Small intestine (tissue), 7 donors: ENCODE results near the gene NOXRED1. TPM values are rescaled to one million over a fixed set of nuclear protein-coding genes. Genes with fewer than 3 reads are reported as not detected.

Source experiments
- DNase-seq, 2 donors: peaks; one replicate each; pipeline versions ENCODE4 v3.0.0 to v3.0.0-alpha.2; 2013
- FAIRE-seq: peaks from 2 replicates; lab custom pipeline; 2012; peaks lifted over from hg19 to GRCh38; lab: Jason Lieb, UNC
- H3K27ac ChIP-seq, 3 donors: one replicate each; pipeline ENCODE4 v1.5.1; 2013; ENCODE audit warnings: low read length in 2 of 3, mild to moderate bottlenecking in 2 of 3, control low read depth in 1 of 3, inconsistent platforms in 1 of 3, low read depth in 1 of 3, moderate library complexity in 1 of 3
- H3K27me3 ChIP-seq, 3 donors: one replicate each; pipeline ENCODE4 v1.6.1; 2013; ENCODE audit warnings: low read length in 3 of 3, inconsistent platforms in 1 of 3; ENCODE audit not compliant: control insufficient read depth in 3 of 3, insufficient read depth in 3 of 3
- H3K36me3 ChIP-seq, 3 donors: one replicate each; pipeline ENCODE4 v1.6.1; 2013; ENCODE audit warnings: low read length in 3 of 3, inconsistent platforms in 1 of 3, low read depth in 1 of 3, mild to moderate bottlenecking in 1 of 3, moderate library complexity in 1 of 3; ENCODE audit not compliant: control insufficient read depth in 3 of 3, insufficient read depth in 2 of 3
- H3K4me1 ChIP-seq, 3 donors: one replicate each; pipeline ENCODE4 v1.6.1; 2013; ENCODE audit warnings: low read length in 2 of 3, inconsistent platforms in 1 of 3, low read depth in 1 of 3, mild to moderate bottlenecking in 1 of 3, moderate library complexity in 1 of 3; ENCODE audit not compliant: control insufficient read depth in 3 of 3, insufficient read depth in 2 of 3
- H3K4me3 ChIP-seq, 3 donors: one replicate each; pipeline ENCODE4 v1.5.1; 2013; ENCODE audit warnings: low read length in 3 of 3, control low read depth in 1 of 3, inconsistent platforms in 1 of 3, low read depth in 1 of 3, mild to moderate bottlenecking in 1 of 3, moderate library complexity in 1 of 3
- H3K9me3 ChIP-seq, 2 donors: one replicate each; pipeline ENCODE4 v1.6.1; 2013; ENCODE audit warnings: low read depth in 1 of 2, low read length in 1 of 2; ENCODE audit not compliant: control insufficient read depth in 2 of 2, insufficient read depth in 1 of 2
- WGBS, 3 donors: extraction: QIAGEN DNeasy Blood & Tissue Kit; methylation state at CpG; one replicate each; pipeline ENCODE4 v1.1.7; 2013; 5-methylcytosine and 5-hydroxymethylcytosine counted together
- polyA plus RNA-seq, 4 donors: library from polyadenylated mRNA; stranded (reverse) in 3 of 4; unstranded in 1 of 4; fragments of 200-250 nt in 3 of 4; fragments of 120-200 nt in 1 of 4; gene quantifications; one replicate each; pipeline versions ENCODE4 v1.2.1 to v1.2.3, GENCODE V29; 2013
- donor health status: healthy with polysubstance abuse.
- donor health status: control.
- donor health status: control.
- donor health status: Bipolar disorder and iron deficiency.
- donor health status: healthy.

NOXRED1 gene
- polyA plus RNA-seq, 4 donors = 0.12 to 0.68 (median 0.36) TPM

GRCh38 chr14:77346495-77346894 lies 76.8 kb downstream of the NOXRED1 start:
- H3K4me3 ChIP-seq = no peak overlapping the region
- no peaks in the 10 kb centered on the region for H3K27me3 ChIP-seq
- no peak for FAIRE-seq
- H3K4me1 ChIP-seq = no peaks in the 10 kb centered on the region
- H3K27ac ChIP-seq = no peak overlapping the region
- H3K9me3 ChIP-seq = no peaks in the 10 kb centered on the region
- DNase-seq = no peak
- H3K36me3 ChIP-seq = peaks cover 8 to 26% (median 17%) of the 10 kb centered on the region in 3 donors
- 82 to 95% (median 88%) methylated on average over 2 of the region's 2 CpGs for WGBS, 3 donors

- H3K4me1 ChIP-seq = no peaks in the 10 kb centered on the region
- no peak overlapping the region for H3K27ac ChIP-seq
- H3K36me3 ChIP-seq = peaks cover 10 to 27% (median 22%) of the 10 kb centered on the region in 3 donors
- FAIRE-seq (no peak), DNase-seq (no peak)
- no peak overlapping the region for H3K4me3 ChIP-seq
- 88 to 95% (median 92%) methylated on average over 3 of the region's 3 CpGs for WGBS, 3 donors
- H3K27me3 ChIP-seq = no peaks in the 10 kb centered on the region
- no peaks in the 10 kb centered on the region for H3K9me3 ChIP-seq
Observed at GRCh38 chr14:77344377-77344996, 78.8 kb downstream of the NOXRED1 start.

Other genes with a start within 250 kb of the NOXRED1 start
- gene TMEM63C, start 241.7 kb downstream of the NOXRED1 start, polyA plus RNA-seq = 1 to 10 TPM in 2 of 4 donors, under 1 TPM in 1, not detected in 1; 0.27 to 9.4 (median 2.0) TPM
- gene NGB, start 152.3 kb downstream of the NOXRED1 start, polyA plus RNA-seq = under 1 TPM in 2 of 4 donors, not detected in 2; 0.09 to 0.81 TPM
- gene POMT2, start 102.6 kb downstream of the NOXRED1 start, polyA plus RNA-seq = 10 to 100 TPM in 3 of 4 donors, 1 to 10 TPM in 1; 9.7 to 13.3 (median 10.7) TPM
- 10 to 100 TPM; 30.7 to 45.1 (median 37.2) TPM for gene GSTZ1, start 102.5 kb downstream of the NOXRED1 start, polyA plus RNA-seq
- gene TMED8, start 46.4 kb downstream of the NOXRED1 start, polyA plus RNA-seq = 10 to 100 TPM in 1 of 4 donors, 1 to 10 TPM in 3; 1.9 to 14.0 (median 3.2) TPM
- gene SAMD15, start 46.1 kb downstream of the NOXRED1 start, polyA plus RNA-seq = 1 to 10 TPM in 1 of 4 donors, under 1 TPM in 1, not detected in 2; 0.52 to 1.0 TPM
- 10 to 100 TPM in 3 of 4 donors, 1 to 10 TPM in 1; 9.5 to 27.3 (median 12.7) TPM for gene VIPAS39, start 34.1 kb upstream of the NOXRED1 start, polyA plus RNA-seq
- gene AHSA1, start 34.6 kb upstream of the NOXRED1 start, polyA plus RNA-seq = 100 to 1,000 TPM in 1 of 4 donors, 10 to 100 TPM in 3; 57.3 to 108 (median 85.8) TPM
- under 1 TPM in 2 of 4 donors, not detected in 2; 0.01 to 0.03 TPM for gene ISM2, start 75.3 kb upstream of the NOXRED1 start, polyA plus RNA-seq
- 10 to 100 TPM in 2 of 4 donors, 1 to 10 TPM in 2; 5.9 to 27.5 (median 15.2) TPM for gene SPTLC2, start 193.1 kb upstream of the NOXRED1 start, polyA plus RNA-seq